KOPT-K1 (cell line): Measurements from ENCODE around the gene PSG5.
"Not testable (repeated sequence)": the region's sequence is repeated elsewhere in the genome, so short reads cannot be mapped to it uniquely, and the experiment has no call there.

ENCODE experiments used
- H3K27ac ChIP-seq: fragments of 200-600 bp; sonication (generic); 2 replicates; pipeline ENCODE4 v1.5.1; 2016; ENCODE audit warnings: antibody characterized with exemption, mild to moderate bottlenecking, low read depth, low read length; ENCODE audit not compliant: poor library complexity, severe bottlenecking
- H3K36me3 ChIP-seq: fragments of 200-600 bp; sonication (generic); 2 replicates; pipeline ENCODE4 v1.5.1; 2017; ENCODE audit warnings: antibody characterized with exemption, mild to moderate bottlenecking, low read length, moderate library complexity; ENCODE audit not compliant: insufficient read depth
- H3K9me3 ChIP-seq: fragments of 200-600 bp; sonication (generic); 2 replicates; pipeline ENCODE4 v1.5.1; 2017; ENCODE audit warnings: antibody characterized with exemption, low read length, mild to moderate bottlenecking; ENCODE audit not compliant: insufficient read depth, poor library complexity, severe bottlenecking

Gene PSG5

DNA sequence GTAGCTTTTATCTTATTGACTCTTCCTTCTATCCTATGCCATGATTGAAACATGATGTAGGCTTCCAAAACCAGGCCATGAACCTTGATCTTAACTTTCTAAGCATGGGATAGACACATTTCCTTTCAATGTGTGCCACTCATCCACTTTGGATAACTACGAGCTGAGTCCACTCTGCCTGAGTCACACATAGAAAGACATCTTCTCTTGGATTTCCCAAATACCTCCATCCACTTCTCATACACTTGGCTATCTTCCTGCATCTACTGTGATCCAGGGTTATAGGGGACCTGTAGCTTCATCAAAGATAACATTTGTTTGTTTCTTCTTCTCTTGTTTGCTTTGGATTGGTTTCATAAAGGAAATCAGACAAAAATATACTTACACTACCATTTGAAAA is 44.6 kb downstream of the PSG5 start:
- not testable (repeated sequence) for H3K27ac ChIP-seq, H3K9me3 ChIP-seq, H3K36me3 ChIP-seq

- no peaks in the 10 kb centered on the region for H3K9me3 ChIP-seq
- H3K36me3 ChIP-seq = no peaks in the 10 kb centered on the region
- H3K27ac ChIP-seq = no peak overlapping the region
Observed at GRCh38 chr19:43132696-43133095, 53.6 kb downstream of the PSG5 start.

- H3K27ac ChIP-seq, H3K9me3 ChIP-seq, H3K36me3 ChIP-seq: not testable (repeated sequence)
Observed at GRCh38 chr19:43131281-43131842, 55.0 kb downstream of the PSG5 start.

GRCh38 chr19:43129197-43129596 is 57.1 kb downstream of the PSG5 start:
- not testable (repeated sequence) for H3K27ac ChIP-seq, H3K36me3 ChIP-seq, H3K9me3 ChIP-seq

- not testable (repeated sequence) for H3K27ac ChIP-seq, H3K9me3 ChIP-seq, H3K36me3 ChIP-seq
Observed at GRCh38 chr19:43127336-43127735, 59.0 kb downstream of the PSG5 start.

DNA sequence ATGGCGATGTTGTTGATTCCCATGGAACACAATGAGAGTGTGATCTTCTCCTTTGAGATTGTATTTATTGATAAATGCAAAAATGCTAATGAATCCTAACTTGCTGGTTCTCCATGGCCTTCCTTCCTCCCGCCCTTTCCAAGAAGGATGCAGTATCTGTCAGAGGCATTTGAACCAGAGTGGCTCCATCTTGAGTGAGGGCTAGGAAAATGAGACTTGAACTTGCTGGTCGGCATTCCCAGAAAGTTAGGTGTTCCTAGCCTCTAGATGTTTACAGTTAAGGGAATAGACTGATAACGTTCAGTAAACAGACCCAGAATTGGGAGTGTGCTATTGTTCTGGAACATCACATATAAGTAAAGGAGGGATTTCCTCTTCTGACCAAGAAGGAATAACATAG is 59.6 kb downstream of the PSG5 start:
- no peaks in the 10 kb centered on the region for H3K9me3 ChIP-seq
- no peak overlapping the region for H3K27ac ChIP-seq
- H3K36me3 ChIP-seq = no peaks in the 10 kb centered on the region

GRCh38 chr19:43124360-43124759 is 62.0 kb downstream of the PSG5 start:
- Histone ChIP-seq H3K36me3 (no peaks in the 10 kb centered on the region), H3K27ac (no peak overlapping the region), H3K9me3 (no peaks in the 10 kb centered on the region)

GRCh38 chr19:43120433-43121026 is 65.8 kb downstream of the PSG5 start:
- H3K9me3 ChIP-seq, H3K27ac ChIP-seq, H3K36me3 ChIP-seq: not testable (repeated sequence)

- H3K27ac ChIP-seq, H3K9me3 ChIP-seq, H3K36me3 ChIP-seq: not testable (repeated sequence)
Observed at GRCh38 chr19:43119526-43119925, 66.8 kb downstream of the PSG5 start.
